CD1c-positive myeloid dendritic cell (primary cell): ENCODE data around the gene TRNT1.

Experiments used
- DNase-seq: peaks from one replicate; pipeline ENCODE4 v3.0.0-alpha.2; 2016; ENCODE audit errors: extremely low spot score

Gene TRNT1

GRCh38 chr3:3110749-3111361 is 15.9 kb upstream of the TRNT1 start:
- DNase-seq: peak; percentile 17

GRCh38 chr3:3113042-3113709 is 13.6 kb upstream of the TRNT1 start:
- no peak for DNase-seq

GRCh38 chr3:3117651-3118050 is 9.1 kb upstream of the TRNT1 start:
- DNase-seq: no peak

- DNase-seq: no peak
These were observed 7.3 kb upstream of the TRNT1 start for GRCh38 chr3:3119393-3119851.

- no peak for DNase-seq
These were observed 763 bp upstream of the TRNT1 start for GRCh38 chr3:3125977-3126376.

GRCh38 chr3:3127432-3128010 is 781 bp downstream of the TRNT1 start:
- DNase-seq: no peak

GRCh38 chr3:3129579-3129978 is 2.8 kb downstream of the TRNT1 start:
- DNase-seq: no peak

- DNase-seq: no peak
These were observed 6.8 kb downstream of the TRNT1 start for GRCh38 chr3:3133500-3133899.

GRCh38 chr3:3134750-3135448 is 8.2 kb downstream of the TRNT1 start:
- DNase-seq: no peak

GRCh38 chr3:3137526-3137925 is 10.8 kb downstream of the TRNT1 start:
- DNase-seq: no peak

- DNase-seq: no peak
These were observed 15.2 kb downstream of the TRNT1 start for GRCh38 chr3:3141939-3142338.

GRCh38 chr3:3145831-3146230 is 19.1 kb downstream of the TRNT1 start:
- DNase-seq: no peak

GRCh38 chr3:3149560-3149959 is 22.8 kb downstream of the TRNT1 start:
- no peak for DNase-seq

- no peak for DNase-seq
These were observed 24.8 kb downstream of the TRNT1 start for GRCh38 chr3:3151513-3151912.

GRCh38 chr3:3154879-3155610 is 28.3 kb downstream of the TRNT1 start:
- no peak for DNase-seq

GRCh38 chr3:3157484-3157883 is 30.7 kb downstream of the TRNT1 start:
- no peak for DNase-seq

- DNase-seq: no peak
These were observed 34.1 kb downstream of the TRNT1 start for GRCh38 chr3:3160826-3161225.

- no peak for DNase-seq
These were observed 38.5 kb downstream of the TRNT1 start for GRCh38 chr3:3165241-3165640.

- no peak for DNase-seq
These were observed 38.9 kb downstream of the TRNT1 start for GRCh38 chr3:3165650-3166049.

- DNase-seq: no peak
These were observed 44.3 kb downstream of the TRNT1 start for GRCh38 chr3:3170998-3171397.

GRCh38 chr3:3172627-3173026 is 45.9 kb downstream of the TRNT1 start:
- no peak for DNase-seq

GRCh38 chr3:3177861-3178497 is 51.2 kb downstream of the TRNT1 start:
- no peak for DNase-seq
